ES-I3 (cell line): ENCODE results near the gene SERPINB13.

Experiments
- H3K36me3 ChIP-seq: 2 replicates; pipeline ENCODE4 v1.6.1; 2013; ENCODE audit warnings: mild to moderate bottlenecking, low read length, control low read depth, moderate library complexity; ENCODE audit not compliant: insufficient read depth
- H3K4me1 ChIP-seq: 2 replicates; pipeline ENCODE4 v1.6.1; 2013; ENCODE audit warnings: mild to moderate bottlenecking, control low read depth, low read length; ENCODE audit not compliant: insufficient read depth
- H3K9ac ChIP-seq: 2 replicates; pipeline ENCODE4 v1.6.1; 2013; ENCODE audit warnings: low read depth, mild to moderate bottlenecking, low read length, moderate library complexity
- H3K9me3 ChIP-seq: 2 replicates; pipeline ENCODE4 v1.6.1; 2013; ENCODE audit warnings: mild to moderate bottlenecking, low read length, moderate library complexity; ENCODE audit not compliant: control insufficient read depth, insufficient read depth

Gene SERPINB13

DNA sequence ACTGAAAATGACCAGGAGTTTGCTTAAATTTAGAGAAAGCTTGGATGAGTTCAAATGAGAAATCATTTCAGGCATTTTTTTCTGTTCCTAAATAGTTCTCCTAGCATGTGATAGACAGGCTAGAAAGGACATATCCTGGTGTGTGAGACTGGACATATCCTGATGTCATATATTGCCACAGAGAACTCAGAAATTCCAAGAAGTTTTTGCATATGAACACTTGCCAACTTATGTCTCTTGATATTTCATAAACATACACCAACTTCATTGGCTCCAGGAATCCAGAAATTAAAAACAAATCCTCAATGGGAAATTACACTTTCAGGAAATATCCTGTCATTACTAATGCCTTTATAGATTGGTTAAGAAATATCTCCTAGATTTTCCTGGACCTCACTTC, 59.8 kb downstream of the SERPINB13 start:
- Histone ChIP-seq H3K9me3 (no peaks in the 10 kb centered on the region), H3K4me1 (0 out of 2 replicates have a peak, but pooled peaks cover 3% of the 10 kb centered on the region), H3K36me3 (no peaks in the 10 kb centered on the region; the same call in 1 of the 2 replicates), H3K9ac (no peak overlapping the region)

DNA sequence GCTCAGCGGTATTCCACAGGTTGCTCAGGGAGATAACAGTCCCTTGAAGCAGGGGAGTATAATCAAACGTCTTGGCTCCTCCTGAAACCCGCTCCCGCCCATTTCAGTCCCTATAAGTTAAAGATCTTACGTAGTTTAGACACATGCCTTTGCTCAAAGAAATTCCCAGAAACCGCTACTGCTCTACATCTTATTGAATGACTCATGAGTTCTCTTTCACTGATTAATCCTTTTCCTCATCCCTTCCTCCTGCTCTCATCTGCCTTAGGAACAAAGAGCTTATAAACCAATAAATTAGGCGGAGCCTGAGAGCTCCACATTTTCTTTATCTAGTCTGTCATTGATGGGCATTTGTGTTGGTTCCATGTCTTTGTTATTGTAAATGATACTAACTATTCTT, 61.1 kb downstream of the SERPINB13 start:
- H3K9ac ChIP-seq = no peak overlapping the region
- H3K9me3 ChIP-seq = no peaks in the 10 kb centered on the region
- no peaks in the 10 kb centered on the region for H3K36me3 ChIP-seq
- H3K4me1 ChIP-seq = 0 out of 2 replicates have a peak, but pooled peaks cover 3% of the 10 kb centered on the region
